Endothelial cell (in vitro differentiated cells): ENCODE data around the gene TNRC6B. TPM values are rescaled to one million over a fixed set of nuclear protein-coding genes. Genes with fewer than 3 reads are reported as not detected.

Experiments used
- DNase-seq: peaks from one replicate; pipeline ENCODE4 v3.0.0; 2021; ENCODE audit warnings: low spot score
- H3K27ac Mint-ChIP-seq: one replicate; pipeline ENCODE4 v1.8.0; 2021; ENCODE audit warnings: mixed read lengths, inconsistent platforms; ENCODE audit not compliant: unreplicated experiment
- H3K27me3 Mint-ChIP-seq: one replicate; pipeline ENCODE4 v1.8.0; 2021; ENCODE audit warnings: mild to moderate bottlenecking, moderate library complexity, mixed read lengths, inconsistent platforms; ENCODE audit not compliant: unreplicated experiment
- H3K36me3 Mint-ChIP-seq: one replicate; pipeline ENCODE4 v1.8.0; 2021; ENCODE audit warnings: mild to moderate bottlenecking, low read depth, mixed read lengths, inconsistent platforms; ENCODE audit not compliant: unreplicated experiment
- H3K4me1 Mint-ChIP-seq: one replicate; pipeline ENCODE4 v1.8.0; 2021; ENCODE audit warnings: mild to moderate bottlenecking, mixed read lengths, inconsistent platforms; ENCODE audit not compliant: unreplicated experiment
- H3K4me3 Mint-ChIP-seq: one replicate; pipeline ENCODE4 v1.8.0; 2021; ENCODE audit warnings: mild to moderate bottlenecking, mixed read lengths, inconsistent platforms; ENCODE audit not compliant: unreplicated experiment
- H3K9me3 Mint-ChIP-seq: one replicate; pipeline ENCODE4 v1.8.0; 2021; ENCODE audit warnings: mixed read lengths, inconsistent platforms; ENCODE audit not compliant: unreplicated experiment
- total RNA-seq: library from RNA; stranded (reverse); fragmentation: NEBNext Ultra II Directional; extraction: Animal tissue kit (Norgen Biotek cat#: 25700); gene quantifications from one replicate; pipeline ENCODE4 v1.2.1, GENCODE V29; 2021; ENCODE audit not compliant: unreplicated experiment
- TF ChIP-seq, protein P1 (sequence below): fragments of 200-600 bp; sonication (generic); IDR thresholded peaks from one replicate; pipeline ENCODE4 v1.5.0; 2021; ENCODE audit warnings: antibody characterized with exemption; ENCODE audit not compliant: unreplicated experiment

TNRC6B gene
- total RNA-seq, 1 donor from 2014 or later = 53.4 TPM

DNA sequence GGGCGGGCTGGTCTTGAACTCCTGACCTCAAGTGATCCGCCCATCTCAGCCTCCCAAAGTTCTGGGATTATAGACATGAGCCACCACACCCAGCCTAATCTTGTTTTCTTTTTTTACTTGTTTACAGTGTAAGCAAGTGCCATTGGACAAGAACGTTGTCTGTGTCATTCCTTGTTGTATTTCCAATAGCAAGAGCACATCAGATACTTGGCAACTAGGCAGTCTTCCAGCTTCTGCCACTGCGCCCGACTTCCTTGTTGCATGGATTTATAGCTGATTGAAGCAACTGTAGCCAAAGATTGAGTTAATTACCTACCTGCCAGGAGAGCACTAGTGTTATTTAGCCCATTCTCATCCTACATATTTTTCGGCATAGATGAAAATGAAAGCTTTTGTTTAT is 189.6 kb downstream of the TNRC6B start:
- no peaks in the 10 kb centered on the region for H3K27me3 Mint-ChIP-seq
- H3K4me3 Mint-ChIP-seq = peak overlapping the region; percentile 10
- peaks cover 53% of the 10 kb centered on the region for H3K36me3 Mint-ChIP-seq
- no peak overlapping the region for H3K27ac Mint-ChIP-seq
- no peak for DNase-seq
- no peaks in the 10 kb centered on the region for H3K9me3 Mint-ChIP-seq
- TF ChIP-seq, protein P1, sequence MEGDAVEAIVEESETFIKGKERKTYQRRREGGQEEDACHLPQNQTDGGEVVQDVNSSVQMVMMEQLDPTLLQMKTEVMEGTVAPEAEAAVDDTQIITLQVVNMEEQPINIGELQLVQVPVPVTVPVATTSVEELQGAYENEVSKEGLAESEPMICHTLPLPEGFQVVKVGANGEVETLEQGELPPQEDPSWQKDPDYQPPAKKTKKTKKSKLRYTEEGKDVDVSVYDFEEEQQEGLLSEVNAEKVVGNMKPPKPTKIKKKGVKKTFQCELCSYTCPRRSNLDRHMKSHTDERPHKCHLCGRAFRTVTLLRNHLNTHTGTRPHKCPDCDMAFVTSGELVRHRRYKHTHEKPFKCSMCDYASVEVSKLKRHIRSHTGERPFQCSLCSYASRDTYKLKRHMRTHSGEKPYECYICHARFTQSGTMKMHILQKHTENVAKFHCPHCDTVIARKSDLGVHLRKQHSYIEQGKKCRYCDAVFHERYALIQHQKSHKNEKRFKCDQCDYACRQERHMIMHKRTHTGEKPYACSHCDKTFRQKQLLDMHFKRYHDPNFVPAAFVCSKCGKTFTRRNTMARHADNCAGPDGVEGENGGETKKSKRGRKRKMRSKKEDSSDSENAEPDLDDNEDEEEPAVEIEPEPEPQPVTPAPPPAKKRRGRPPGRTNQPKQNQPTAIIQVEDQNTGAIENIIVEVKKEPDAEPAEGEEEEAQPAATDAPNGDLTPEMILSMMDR = no peak
- peaks cover 14% of the 10 kb centered on the region for H3K4me1 Mint-ChIP-seq

DNA sequence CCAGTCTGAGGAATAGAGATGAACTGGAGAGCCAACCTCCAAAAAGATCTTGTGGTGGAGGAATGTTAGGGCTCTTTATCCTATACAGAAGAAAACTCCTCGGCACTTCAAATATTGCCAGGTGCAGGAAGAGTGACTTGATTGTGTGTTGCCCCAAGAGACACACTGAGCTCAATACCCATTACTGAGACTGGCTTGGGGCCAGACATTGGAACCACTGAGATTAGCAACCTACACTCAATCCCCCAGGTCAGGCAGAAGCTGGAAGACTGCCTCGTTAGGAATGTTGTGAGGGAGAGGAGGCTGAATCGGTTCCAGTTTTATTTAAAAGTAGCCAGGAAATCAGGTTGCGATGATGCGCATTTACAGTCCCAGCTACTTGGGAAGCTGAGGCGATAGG is 190.3 kb downstream of the TNRC6B start:
- Mint-ChIP-seq H3K27ac (peak overlapping the region; percentile 49), H3K4me3 (no peak overlapping the region), H3K4me1 (peaks cover 14% of the 10 kb centered on the region), H3K36me3 (peaks cover 46% of the 10 kb centered on the region), H3K27me3 (no peaks in the 10 kb centered on the region), H3K9me3 (no peaks in the 10 kb centered on the region)
- no peak for DNase-seq
- TF ChIP-seq, protein P1 = no peak

DNA sequence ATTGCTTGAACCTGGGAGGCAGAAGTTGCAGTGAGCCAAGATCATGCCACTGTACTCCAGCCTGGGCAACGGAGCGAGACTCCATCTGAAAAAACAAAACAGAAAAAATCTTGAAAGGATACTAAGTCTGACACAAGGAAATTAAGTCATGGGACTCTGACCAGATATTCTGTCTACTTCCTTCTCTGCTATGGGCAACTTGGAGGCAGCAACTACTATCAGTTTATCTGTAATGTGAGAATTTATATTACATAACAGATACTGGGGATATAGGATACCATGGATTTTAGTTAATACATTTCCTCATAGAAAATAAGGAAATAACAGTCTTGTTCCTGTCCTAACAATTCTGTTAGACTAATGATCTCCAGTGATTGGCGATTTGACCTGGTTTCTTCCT is 191.1 kb downstream of the TNRC6B start:
- TF ChIP-seq, protein P1 = no peak
- Mint-ChIP-seq H3K27me3 (no peaks in the 10 kb centered on the region), H3K36me3 (peaks cover 39% of the 10 kb centered on the region), H3K27ac (peak overlapping the region; percentile 49), H3K9me3 (no peaks in the 10 kb centered on the region), H3K4me3 (no peak overlapping the region), H3K4me1 (peaks cover 14% of the 10 kb centered on the region)
- no peak for DNase-seq

DNA sequence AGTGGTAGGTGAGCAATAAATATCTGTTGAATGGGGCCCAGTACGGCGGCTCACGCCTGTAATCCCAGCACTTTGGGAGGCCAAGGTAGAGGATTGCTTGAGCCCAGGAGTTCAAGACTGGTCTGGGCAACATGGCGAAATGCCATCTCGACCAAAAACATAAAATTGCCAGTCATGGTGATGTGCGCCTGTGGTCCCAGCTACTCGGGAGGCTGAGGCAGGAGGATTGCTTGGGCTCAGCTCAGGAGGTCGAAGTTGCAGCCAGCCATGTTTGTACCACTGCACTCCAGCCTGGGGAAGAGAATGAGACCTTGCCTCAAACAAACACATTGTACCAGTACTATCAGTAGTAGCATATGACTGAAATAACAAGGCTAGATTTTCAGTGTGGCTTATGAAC is 196.8 kb downstream of the TNRC6B start:
- TF ChIP-seq, protein P1 = no peak
- Mint-ChIP-seq H3K9me3 (no peaks in the 10 kb centered on the region), H3K27ac (no peak overlapping the region)

DNA sequence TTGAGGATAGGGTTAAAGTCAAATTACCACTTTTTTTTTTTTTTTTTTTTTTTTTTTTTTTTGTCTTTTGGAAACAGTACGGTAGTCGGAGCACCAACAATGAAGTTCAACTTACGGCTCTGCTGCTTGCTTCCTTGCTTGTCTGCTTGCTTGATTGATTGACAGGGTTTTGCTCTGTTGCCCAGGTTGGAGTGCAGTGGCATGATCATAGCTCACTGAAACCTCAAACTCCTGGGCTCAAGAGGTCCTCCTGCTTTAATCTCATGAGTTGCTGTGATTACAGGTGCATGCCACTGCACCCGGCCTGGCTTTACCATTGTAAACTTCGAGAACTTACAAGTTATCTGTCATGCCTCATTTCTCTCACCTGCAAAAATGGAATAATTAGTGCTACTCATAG is 198.4 kb downstream of the TNRC6B start:
- H3K27me3 Mint-ChIP-seq = no peaks in the 10 kb centered on the region
- H3K36me3 Mint-ChIP-seq = no peaks in the 10 kb centered on the region
- peaks cover 4% of the 10 kb centered on the region for H3K4me1 Mint-ChIP-seq
- DNase-seq = no peak
- no peak overlapping the region for H3K4me3 Mint-ChIP-seq
- H3K27ac Mint-ChIP-seq = no peak overlapping the region
- TF ChIP-seq, protein P1 = no peak
- no peaks in the 10 kb centered on the region for H3K9me3 Mint-ChIP-seq

More for the DNA sequence above, 196.8 kb downstream of the TNRC6B start:
- no peak for DNase-seq
- Mint-ChIP-seq H3K4me3 (no peak overlapping the region), H3K4me1 (peaks cover 6% of the 10 kb centered on the region), H3K27me3 (no peaks in the 10 kb centered on the region), H3K36me3 (no peaks in the 10 kb centered on the region)
